Effector memory CD8-positive, alpha-beta T cell (primary cell): ENCODE results near the gene JAK1.

Experiments used
- ATAC-seq: fragments of 150-1000 bp; cut with Tn5 transposase; replicated peaks from 2 replicates; pipeline ENCODE4 v1.10.0; 2021; ENCODE audit warnings: mild to moderate bottlenecking, moderate library complexity
- DNase-seq, 3 experiments: peaks; one replicate each; pipeline ENCODE4 v3.0.0; 2021
- H3K27ac Mint-ChIP-seq, 2 donors: one replicate each; pipeline ENCODE4 v1.8.0; 2022; ENCODE audit warnings: mild to moderate bottlenecking in 2 of 2, mixed read lengths in 2 of 2, moderate library complexity in 2 of 2
- H3K27me3 Mint-ChIP-seq, 2 donors: one replicate each; pipeline ENCODE4 v1.8.0; 2022; ENCODE audit warnings: mixed read lengths in 2 of 2
- H3K36me3 Mint-ChIP-seq: one replicate; pipeline ENCODE4 v1.8.0; 2022; ENCODE audit warnings: mild to moderate bottlenecking, moderate library complexity, mixed read lengths; ENCODE audit not compliant: insufficient read depth
- H3K4me1 Mint-ChIP-seq, 2 donors: one replicate each; pipeline ENCODE4 v1.8.0; 2022; ENCODE audit warnings: low read depth in 2 of 2, mixed read lengths in 2 of 2
- H3K4me3 Mint-ChIP-seq, 2 donors: one replicate each; pipeline ENCODE4 v1.8.0; 2022; ENCODE audit warnings: mild to moderate bottlenecking in 2 of 2, mixed read lengths in 2 of 2, moderate library complexity in 2 of 2
- H3K9me3 Mint-ChIP-seq, 2 donors: one replicate each; pipeline ENCODE4 v1.8.0; 2022; ENCODE audit warnings: mixed read lengths in 2 of 2

Gene JAK1

GRCh38 chr1:64798872-64799271 is 167.5 kb downstream of the JAK1 start:
- no peaks in the 10 kb centered on the region for H3K27me3 Mint-ChIP-seq
- no peak overlapping the region for H3K27ac Mint-ChIP-seq
- H3K4me3 Mint-ChIP-seq: no peak overlapping the region
- H3K4me1 Mint-ChIP-seq: no peaks in the 10 kb centered on the region
- ATAC-seq: no peak
- no peaks in the 10 kb centered on the region for H3K36me3 Mint-ChIP-seq
- no peak for DNase-seq
- H3K9me3 Mint-ChIP-seq: no peaks in the 10 kb centered on the region

- no peak for ATAC-seq
- Mint-ChIP-seq H3K9me3 (peaks cover 0 to 2% of the 10 kb centered on the region in 2 donors), H3K27ac (no peak overlapping the region), H3K4me3 (no peak overlapping the region), H3K27me3 (no peaks in the 10 kb centered on the region), H3K36me3 (no peaks in the 10 kb centered on the region), H3K4me1 (no peaks in the 10 kb centered on the region)
- DNase-seq: no peak
Measured at GRCh38 chr1:64790832-64791487, 175.4 kb downstream of the JAK1 start.
